Measurements from ENCODE around the gene WWOX.

The WWOX gene

DNA sequence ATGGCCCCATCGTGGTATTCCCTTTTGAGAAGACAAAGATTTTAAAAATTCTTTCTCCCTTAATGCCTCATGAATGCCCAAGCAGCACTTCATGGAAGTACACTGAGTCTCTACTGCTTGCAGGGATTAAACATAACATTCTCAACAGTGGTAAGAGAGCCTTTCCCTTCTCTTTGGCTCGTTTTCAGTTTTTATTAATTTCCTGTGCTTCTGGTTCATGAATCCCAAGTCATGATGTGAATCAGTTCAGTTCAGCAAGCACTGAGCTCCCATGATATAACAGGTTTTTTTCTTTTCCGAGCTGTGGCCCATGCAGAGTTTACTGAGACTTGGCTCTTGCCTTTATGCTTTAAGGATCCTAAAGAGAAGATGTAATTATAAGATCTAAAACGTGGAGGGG, 175.3 kb downstream of the WWOX start:
- Mint-ChIP-seq H3K27ac (no peak overlapping the region), H3K9me3 (no peaks in the 10 kb centered on the region), H3K27me3 (no peaks in the 10 kb centered on the region), H3K4me1 (no peaks in the 10 kb centered on the region), H3K4me3 (no peak overlapping the region), H3K36me3 (peaks cover 10% of the 10 kb centered on the region)

DNA sequence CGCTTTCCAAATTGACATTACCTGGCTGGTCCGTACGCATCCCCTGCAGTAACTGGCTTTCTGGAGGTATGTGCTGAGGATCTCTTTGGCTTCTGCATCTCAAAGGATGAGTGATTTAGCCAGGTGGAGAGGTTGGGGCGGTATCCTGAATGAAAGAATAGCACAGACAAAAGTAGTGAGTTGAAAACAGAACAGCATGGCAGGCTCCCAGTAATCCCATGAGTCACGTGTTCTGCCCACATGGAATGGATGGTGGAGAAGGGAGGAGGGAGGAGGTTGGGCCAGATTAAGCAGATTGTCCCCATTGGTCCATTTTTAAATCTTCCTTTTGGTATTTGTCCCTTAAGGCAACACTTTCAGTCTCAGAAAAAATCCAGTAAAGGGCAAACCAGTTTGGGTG, 176.0 kb downstream of the WWOX start:
- H3K27me3 Mint-ChIP-seq, result no peaks in the 10 kb centered on the region
- no peaks in the 10 kb centered on the region for H3K9me3 Mint-ChIP-seq
- no peak overlapping the region for H3K4me3 Mint-ChIP-seq
- H3K4me1 Mint-ChIP-seq, result no peaks in the 10 kb centered on the region
- H3K27ac Mint-ChIP-seq, result no peak overlapping the region
- peaks cover 10% of the 10 kb centered on the region for H3K36me3 Mint-ChIP-seq

DNA sequence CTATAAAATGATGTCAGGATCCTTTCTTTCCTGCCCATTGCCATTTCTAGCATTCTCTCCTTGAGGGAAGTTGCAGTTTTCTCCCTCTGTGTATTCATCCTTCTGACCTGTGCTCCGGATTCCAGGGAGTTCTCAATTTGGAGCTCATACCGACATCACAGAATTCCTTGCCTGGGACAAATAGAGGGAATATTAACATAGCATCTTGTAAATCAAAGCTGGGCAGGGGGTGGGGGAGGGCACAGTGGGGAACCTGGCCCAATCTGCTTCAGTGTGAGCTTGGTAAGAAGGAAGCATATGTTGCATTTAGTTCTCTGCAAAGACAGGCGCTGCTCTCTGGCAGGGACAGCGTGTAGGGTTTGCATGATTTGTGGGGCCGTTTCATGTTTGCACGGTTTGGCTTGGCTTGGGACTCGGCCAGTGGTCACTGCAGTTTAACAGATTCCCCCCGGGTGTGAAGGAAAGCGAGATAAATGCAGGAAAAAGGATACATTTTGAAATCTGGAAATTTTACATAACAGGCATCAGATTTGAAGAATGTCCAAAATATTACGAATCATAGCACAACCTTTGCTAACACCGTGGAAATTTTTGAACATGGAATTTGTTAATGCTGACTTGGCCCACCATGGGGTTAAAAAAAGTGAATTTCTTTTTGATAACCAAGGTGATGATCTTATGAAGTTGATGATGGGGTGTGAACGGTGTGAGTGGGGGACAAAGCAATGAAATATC, 178.0 kb downstream of the WWOX start:
- Mint-ChIP-seq H3K4me1 (no peaks in the 10 kb centered on the region), H3K4me3 (no peak overlapping the region), H3K36me3 (peaks cover 7% of the 10 kb centered on the region), H3K27me3 (no peaks in the 10 kb centered on the region), H3K27ac (no peak overlapping the region), H3K9me3 (no peaks in the 10 kb centered on the region)

DNA sequence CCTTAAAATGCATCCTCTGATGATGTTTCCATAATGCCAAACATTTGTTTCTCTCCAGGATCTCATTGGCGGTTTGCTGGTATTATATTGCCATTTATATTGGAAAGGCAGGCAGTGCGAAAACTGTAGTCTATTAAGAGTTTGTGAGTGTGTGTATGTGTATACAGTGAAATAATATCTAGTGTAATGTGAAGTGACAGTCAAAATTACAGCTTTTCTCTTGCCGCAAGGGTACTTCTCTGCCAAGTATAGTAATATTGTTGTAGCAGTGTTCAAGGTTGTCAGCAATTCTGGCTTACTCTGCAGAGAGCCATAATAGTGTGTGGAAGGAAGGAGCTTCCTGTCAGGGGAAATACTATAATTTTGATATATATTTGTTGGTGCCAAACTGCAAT, 178.6 kb downstream of the WWOX start:
- Mint-ChIP-seq H3K27me3 (no peaks in the 10 kb centered on the region), H3K4me1 (no peaks in the 10 kb centered on the region), H3K36me3 (peaks cover 6% of the 10 kb centered on the region), H3K9me3 (no peaks in the 10 kb centered on the region), H3K4me3 (no peak overlapping the region), H3K27ac (no peak overlapping the region)

DNA sequence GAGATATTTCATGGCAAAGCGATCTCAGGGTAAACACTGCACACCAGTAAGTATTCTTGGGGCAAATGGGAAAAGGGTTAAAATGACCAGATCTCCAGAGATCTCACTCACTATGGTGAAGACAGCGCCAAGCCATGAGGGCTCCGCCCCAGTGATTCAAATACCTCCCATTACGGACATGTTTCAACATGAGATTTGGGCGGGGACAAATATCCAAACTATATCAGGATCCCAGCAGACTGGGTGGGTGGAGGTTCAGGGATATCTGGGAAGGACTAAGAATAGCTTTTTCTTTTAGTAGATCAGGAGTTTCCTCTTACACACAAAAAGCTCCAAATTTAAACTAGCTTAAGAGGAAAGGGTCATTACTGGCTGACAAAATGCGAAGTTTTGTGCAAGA, 181.7 kb downstream of the WWOX start:
- no peaks in the 10 kb centered on the region for H3K4me1 Mint-ChIP-seq
- H3K36me3 Mint-ChIP-seq, result peaks cover 3% of the 10 kb centered on the region
- H3K9me3 Mint-ChIP-seq, result no peaks in the 10 kb centered on the region
- H3K27me3 Mint-ChIP-seq, result no peaks in the 10 kb centered on the region
- H3K27ac Mint-ChIP-seq, result no peak overlapping the region
- H3K4me3 Mint-ChIP-seq, result no peak overlapping the region

DNA sequence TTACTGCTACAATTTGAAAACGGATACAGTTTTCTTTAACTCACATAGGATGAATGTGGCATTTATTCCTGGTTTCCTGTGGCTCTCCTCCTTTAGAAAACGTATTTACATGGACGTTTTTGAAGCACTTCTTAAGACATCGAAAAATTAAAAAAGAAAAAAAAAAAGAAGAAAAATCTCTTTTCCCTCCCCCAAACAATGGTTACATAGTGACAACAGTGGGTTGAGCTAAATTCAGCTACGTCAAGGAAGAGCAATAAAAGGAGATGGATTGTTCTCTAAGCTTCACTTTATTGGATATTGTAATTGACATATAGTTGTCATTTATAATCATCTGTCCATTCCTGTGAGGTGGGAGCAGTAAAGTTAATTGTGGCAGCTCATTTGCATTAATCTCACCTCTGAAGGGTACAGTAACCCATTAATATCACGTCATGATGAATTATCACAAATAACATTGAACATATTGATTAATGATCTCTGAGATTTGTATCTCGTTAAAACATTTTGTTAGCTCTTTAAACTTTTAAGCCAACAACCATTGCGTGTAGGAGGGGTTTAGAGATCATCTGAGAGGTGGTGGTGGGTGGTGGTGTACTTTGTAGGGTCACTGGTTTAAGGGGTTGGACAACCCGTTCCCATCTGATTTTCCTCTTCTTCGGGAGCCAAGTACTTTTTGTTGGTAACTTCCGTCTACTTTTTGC, 184.2 kb downstream of the WWOX start:
- peaks cover 3% of the 10 kb centered on the region for H3K36me3 Mint-ChIP-seq
- no peaks in the 10 kb centered on the region for H3K9me3 Mint-ChIP-seq
- no peaks in the 10 kb centered on the region for H3K4me1 Mint-ChIP-seq
- no peaks in the 10 kb centered on the region for H3K27me3 Mint-ChIP-seq
- H3K4me3 Mint-ChIP-seq, result no peak overlapping the region
- no peak overlapping the region for H3K27ac Mint-ChIP-seq

DNA sequence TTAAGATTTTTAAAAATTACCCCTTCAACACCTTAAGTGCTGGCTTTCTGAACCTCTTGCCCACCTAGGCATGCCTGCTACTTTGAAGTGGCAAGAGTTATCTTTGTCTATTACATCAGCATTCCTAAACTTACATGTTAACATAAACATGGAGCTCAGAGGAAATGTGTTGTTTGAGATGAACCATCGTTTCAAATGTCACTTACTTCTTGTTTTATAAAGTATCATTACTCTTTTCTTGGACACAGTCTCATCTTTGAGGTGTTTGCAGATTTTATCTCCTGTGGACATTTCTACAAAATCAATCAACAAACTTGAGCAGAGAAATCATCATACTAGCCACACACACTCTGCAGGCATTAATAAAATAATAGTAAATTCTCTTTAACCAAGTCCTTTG, 184.9 kb downstream of the WWOX start:
- no peaks in the 10 kb centered on the region for H3K9me3 Mint-ChIP-seq
- H3K27me3 Mint-ChIP-seq, result no peaks in the 10 kb centered on the region
- no peak overlapping the region for H3K27ac Mint-ChIP-seq
- H3K4me3 Mint-ChIP-seq, result no peak overlapping the region
- H3K36me3 Mint-ChIP-seq, result peaks cover 3% of the 10 kb centered on the region
- H3K4me1 Mint-ChIP-seq, result no peaks in the 10 kb centered on the region

DNA sequence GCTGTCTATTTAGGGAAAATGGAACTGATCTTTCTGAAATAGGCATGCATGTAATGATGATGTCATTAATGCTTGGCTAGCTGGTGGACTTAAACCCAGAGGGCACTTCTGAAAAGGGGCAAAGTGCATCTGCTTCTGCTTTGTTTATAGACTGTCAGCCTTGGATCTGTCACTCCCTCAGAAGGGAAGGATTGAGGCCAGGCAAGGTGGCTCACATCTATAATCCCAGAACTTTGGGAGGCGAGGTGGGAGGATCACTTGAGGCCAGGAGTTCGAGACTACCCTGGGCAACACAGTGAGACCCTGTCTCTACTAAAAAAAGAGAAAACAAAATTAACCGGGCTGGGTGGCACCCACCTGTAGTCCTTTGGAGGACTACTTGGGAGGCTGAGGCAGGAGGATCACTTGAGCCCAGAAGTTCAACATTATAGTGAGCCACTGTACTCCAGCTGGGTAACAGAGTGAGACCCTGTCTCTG, 185.5 kb downstream of the WWOX start:
- peaks cover 3% of the 10 kb centered on the region for H3K36me3 Mint-ChIP-seq
- no peak overlapping the region for H3K4me3 Mint-ChIP-seq
- no peaks in the 10 kb centered on the region for H3K4me1 Mint-ChIP-seq
- no peaks in the 10 kb centered on the region for H3K9me3 Mint-ChIP-seq
- H3K27ac Mint-ChIP-seq, result no peak overlapping the region
- H3K27me3 Mint-ChIP-seq, result no peaks in the 10 kb centered on the region

DNA sequence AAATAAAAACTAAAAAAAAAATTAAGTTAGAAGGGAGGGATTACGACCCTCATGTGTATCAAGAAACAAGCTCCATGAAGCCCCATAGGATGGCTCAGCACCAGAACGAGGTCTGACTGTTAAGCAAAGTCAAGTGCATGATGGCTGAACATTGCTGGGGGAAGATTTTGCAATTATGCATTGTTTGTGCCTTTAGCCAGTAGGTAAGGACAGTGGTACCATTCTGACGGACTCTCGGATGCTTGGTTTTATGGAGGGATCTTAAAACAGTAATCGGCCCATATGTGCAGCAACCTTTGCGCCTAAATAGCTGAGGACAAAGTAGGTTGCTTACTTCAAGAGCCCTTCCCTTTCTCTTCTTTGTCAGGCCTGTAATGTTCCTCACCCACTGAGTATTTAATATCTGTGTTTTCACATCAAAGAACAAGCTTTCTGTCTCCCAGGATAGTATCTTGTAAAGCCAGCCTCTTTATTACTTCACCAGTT, 186.0 kb downstream of the WWOX start:
- Mint-ChIP-seq H3K4me3 (no peak overlapping the region), H3K4me1 (no peaks in the 10 kb centered on the region), H3K9me3 (no peaks in the 10 kb centered on the region), H3K27ac (no peak overlapping the region), H3K27me3 (no peaks in the 10 kb centered on the region), H3K36me3 (no peaks in the 10 kb centered on the region)

DNA sequence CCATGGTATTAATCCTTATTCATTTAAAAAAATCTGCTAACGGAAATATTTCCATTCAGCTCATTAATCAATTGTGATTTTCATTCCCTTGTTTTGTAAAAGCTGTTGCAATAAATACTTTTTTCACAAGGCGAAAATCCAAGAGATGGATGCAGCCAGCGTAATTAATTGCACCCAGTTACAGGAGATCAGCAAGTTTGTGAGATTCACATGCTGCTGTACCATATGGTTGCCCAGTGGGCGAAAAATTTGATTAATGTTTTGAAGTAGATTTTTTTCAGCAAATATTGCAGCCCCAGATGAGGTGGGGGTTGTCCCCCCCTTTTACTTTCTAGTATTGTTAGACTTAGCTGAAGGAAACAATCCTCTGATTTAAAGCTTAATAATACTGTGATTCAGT, 186.6 kb downstream of the WWOX start:
- Mint-ChIP-seq H3K36me3 (no peaks in the 10 kb centered on the region), H3K27me3 (no peaks in the 10 kb centered on the region), H3K4me3 (no peak overlapping the region), H3K27ac (no peak overlapping the region), H3K4me1 (no peaks in the 10 kb centered on the region), H3K9me3 (no peaks in the 10 kb centered on the region)

DNA sequence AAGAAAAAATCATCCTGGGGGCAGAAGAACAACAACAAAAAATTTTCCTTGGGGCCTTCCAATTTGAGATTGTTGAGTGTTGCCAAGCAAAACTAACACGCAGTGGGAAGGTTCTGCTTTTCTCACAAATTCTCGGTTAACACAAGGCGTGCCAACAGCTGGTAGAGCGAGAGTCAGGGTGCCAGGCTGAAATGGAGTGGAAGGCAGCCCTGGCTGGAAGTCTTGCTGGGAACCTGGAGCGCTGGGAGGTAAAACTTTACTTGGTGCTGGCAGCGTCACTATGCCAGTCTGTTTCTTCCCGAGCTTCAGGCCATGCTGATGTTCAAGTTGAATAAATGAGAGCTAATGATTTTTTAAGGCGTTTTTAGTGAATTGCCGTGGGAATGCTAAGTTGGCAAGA, 189.4 kb downstream of the WWOX start:
- no peak overlapping the region for H3K4me3 Mint-ChIP-seq
- H3K27ac Mint-ChIP-seq, result no peak overlapping the region
- H3K9me3 Mint-ChIP-seq, result no peaks in the 10 kb centered on the region
- peaks cover 3% of the 10 kb centered on the region for H3K36me3 Mint-ChIP-seq
- no peaks in the 10 kb centered on the region for H3K4me1 Mint-ChIP-seq
- H3K27me3 Mint-ChIP-seq, result no peaks in the 10 kb centered on the region

DNA sequence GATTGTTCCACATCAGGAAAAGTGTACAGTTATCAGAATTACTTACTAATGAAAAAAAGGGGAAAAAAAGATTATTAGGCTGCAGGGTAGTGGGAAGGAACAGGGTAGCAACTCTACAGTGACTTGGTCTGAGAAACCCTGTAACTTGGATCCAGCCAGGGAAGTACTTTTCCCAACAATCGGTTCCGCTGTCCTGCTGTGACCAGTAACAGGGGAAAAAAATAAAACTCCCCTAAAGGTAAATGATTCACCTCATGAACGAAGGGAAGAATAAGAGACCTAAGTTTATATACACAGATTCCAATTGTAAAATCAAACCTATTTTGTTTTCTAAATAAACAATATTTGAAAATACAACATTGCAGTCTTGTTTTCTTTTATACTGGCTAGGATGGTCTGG, 189.9 kb downstream of the WWOX start:
- Mint-ChIP-seq H3K9me3 (no peaks in the 10 kb centered on the region), H3K4me1 (no peaks in the 10 kb centered on the region), H3K27ac (no peak overlapping the region), H3K4me3 (no peak overlapping the region), H3K27me3 (no peaks in the 10 kb centered on the region), H3K36me3 (peaks cover 7% of the 10 kb centered on the region)

DNA sequence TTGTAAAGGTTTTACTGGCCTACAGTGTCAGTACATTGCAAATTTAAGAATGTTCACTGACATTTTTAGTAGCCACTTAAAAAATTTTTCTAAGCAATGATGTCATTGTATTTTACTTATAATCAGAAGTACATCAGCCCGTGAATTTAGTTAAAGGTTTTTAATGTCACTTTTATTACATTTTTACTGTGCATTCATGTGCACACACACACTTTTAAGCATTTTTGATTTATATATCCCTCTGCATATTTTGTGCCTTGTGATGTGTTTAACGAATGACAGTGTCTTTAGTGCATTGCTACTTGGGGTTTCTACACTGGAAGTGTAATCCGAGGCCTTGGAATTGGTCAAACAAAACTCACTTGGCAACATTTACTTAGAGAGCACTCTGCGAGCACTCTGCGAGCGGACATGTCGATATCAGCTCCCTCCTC, 190.4 kb downstream of the WWOX start:
- H3K4me3 Mint-ChIP-seq, result no peak overlapping the region
- no peak overlapping the region for H3K27ac Mint-ChIP-seq

DNA sequence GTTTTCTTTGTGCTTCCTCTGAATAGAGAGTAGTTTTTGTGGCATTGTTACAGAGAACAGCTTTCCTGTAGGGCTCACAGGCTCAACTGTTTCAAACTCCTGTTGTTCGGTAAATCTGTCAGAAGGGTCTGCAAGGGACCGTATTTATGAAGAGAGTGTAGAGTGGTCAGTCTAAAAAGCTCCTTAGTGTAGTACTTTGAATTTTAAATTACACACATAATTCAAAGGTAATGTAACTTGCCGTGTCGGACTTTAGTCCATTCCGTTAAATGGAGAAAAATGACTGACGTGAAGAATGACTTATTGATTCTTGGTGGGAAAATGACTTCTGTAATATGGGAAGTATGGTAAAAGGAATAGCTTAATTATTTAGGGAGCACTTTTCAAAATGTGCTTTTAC, 190.9 kb downstream of the WWOX start:
- H3K36me3 Mint-ChIP-seq, result peaks cover 9% of the 10 kb centered on the region
- H3K4me3 Mint-ChIP-seq, result no peak overlapping the region
- H3K4me1 Mint-ChIP-seq, result no peaks in the 10 kb centered on the region
- H3K9me3 Mint-ChIP-seq, result no peaks in the 10 kb centered on the region
- no peak overlapping the region for H3K27ac Mint-ChIP-seq
- H3K27me3 Mint-ChIP-seq, result no peaks in the 10 kb centered on the region

More for the DNA sequence above, 190.4 kb downstream of the WWOX start:
- Mint-ChIP-seq H3K9me3 (no peaks in the 10 kb centered on the region), H3K27me3 (no peaks in the 10 kb centered on the region), H3K36me3 (peaks cover 9% of the 10 kb centered on the region), H3K4me1 (no peaks in the 10 kb centered on the region)

DNA sequence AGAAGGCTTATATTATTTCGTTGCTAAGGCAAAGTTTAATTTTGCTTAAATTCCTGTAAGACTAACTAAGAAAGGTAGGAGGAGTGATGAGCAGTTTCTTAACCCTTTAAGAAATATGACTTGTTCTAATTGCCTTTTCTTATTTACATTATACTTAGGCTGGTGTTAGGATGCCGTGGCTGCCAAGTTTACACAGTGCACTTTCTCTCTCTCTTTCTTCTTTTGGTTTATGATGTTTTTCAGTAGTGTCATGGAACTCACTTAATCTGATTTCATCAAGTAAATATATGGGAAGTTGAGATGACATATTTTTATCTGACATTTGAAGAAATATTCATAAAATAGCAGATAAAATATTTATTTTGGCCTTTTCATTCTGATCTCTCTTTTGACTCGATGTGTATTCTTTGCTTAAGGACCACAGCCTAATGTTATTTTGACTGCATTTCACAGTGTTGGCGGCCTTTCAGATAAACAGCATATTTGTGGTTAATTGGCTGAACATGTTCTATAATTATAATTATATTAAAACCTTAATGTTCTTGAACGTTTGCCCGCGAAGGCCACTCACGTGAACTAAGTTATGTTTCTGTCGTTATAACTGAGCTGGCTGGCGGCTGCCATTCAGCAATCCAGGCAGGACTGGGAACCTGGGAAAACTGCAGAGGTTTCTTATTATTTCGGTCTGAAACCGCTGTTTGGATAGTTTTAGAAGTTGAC, 191.6 kb downstream of the WWOX start:
- no peaks in the 10 kb centered on the region for H3K4me1 Mint-ChIP-seq
- no peak overlapping the region for H3K4me3 Mint-ChIP-seq
- H3K9me3 Mint-ChIP-seq, result no peaks in the 10 kb centered on the region
- peaks cover 9% of the 10 kb centered on the region for H3K36me3 Mint-ChIP-seq
- H3K27ac Mint-ChIP-seq, result no peak overlapping the region
- H3K27me3 Mint-ChIP-seq, result no peaks in the 10 kb centered on the region

DNA sequence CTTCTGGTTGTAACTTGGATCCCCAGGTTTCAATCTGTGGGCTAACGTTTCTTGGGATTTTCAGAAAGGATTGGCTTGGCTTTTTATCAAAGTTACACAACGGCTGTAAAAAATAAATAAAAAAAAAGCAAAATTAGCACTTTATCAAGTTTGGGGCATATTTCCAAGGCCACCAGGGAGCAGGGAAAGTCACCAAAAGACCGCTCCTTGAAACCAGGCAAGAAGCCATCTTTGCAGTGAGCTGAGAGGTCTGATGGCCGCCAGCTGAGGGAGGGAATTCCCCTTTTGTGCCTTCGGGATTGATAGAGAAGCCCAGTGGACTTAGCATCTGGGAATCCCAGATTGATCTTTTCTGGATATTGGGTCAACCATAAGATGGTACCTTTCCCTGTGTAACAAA, 192.2 kb downstream of the WWOX start:
- Mint-ChIP-seq H3K9me3 (no peaks in the 10 kb centered on the region), H3K4me1 (no peaks in the 10 kb centered on the region), H3K36me3 (peaks cover 9% of the 10 kb centered on the region), H3K27me3 (no peaks in the 10 kb centered on the region), H3K4me3 (no peak overlapping the region), H3K27ac (no peak overlapping the region)

Data from activated naive CD4-positive, alpha-beta T cell treated with anti-CD3 and anti-CD28 coated beads, Interleukin-2, amount 50 U/mL, for 24 hours (primary cell).